ENCODE results near the gene VWCE. TPM values are rescaled to one million over a fixed set of nuclear protein-coding genes. Genes with fewer than 3 reads are reported as not detected.

The VWCE gene
- total and polyA plus RNA-seq, 8 donors, result 0.16 to 0.90 (median 0.36) TPM

DNA sequence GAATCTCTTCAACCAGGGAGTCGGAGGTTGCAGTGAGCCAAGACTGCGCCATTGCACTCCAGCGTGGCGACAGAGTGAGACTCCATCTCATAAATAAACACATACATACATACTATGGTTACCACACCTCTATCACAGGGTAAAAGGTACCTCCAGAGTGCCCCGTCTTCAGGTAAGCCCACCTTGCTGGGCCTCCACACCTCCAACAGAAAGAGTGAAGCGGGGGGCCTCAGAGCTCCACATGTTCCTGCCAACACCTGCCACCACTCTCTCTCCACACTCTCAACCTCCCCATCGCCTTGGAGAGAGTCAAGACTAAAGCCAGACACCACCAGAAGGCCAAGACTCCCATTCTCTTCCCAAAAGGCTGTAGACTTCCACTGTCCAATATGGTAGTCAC is 10.3 kb upstream of the VWCE start:
- intact Hi-C loops (cut with DNase I), result no loop called here
- Histone ChIP-seq H3K4me1 (no peaks in the 10 kb centered on the region), H3K9me3 (no peaks in the 10 kb centered on the region), H3K27ac (no peak overlapping the region), H3K36me3 (peaks cover 0 to 81% (median 18%) of the 10 kb centered on the region in 3 donors), H3K27me3 (no peaks in the 10 kb centered on the region), H3K4me3 (no peak overlapping the region)
- 95 to 97% methylated on average over 7 of the region's 7 CpGs for WGBS, 2 donors
- DNase-seq (no peak), FAIRE-seq (no peak), ATAC-seq (no peak)
- no peak for TF ChIP-seq CTCF (IDR thresholded peaks at IDR 0.05)

DNA sequence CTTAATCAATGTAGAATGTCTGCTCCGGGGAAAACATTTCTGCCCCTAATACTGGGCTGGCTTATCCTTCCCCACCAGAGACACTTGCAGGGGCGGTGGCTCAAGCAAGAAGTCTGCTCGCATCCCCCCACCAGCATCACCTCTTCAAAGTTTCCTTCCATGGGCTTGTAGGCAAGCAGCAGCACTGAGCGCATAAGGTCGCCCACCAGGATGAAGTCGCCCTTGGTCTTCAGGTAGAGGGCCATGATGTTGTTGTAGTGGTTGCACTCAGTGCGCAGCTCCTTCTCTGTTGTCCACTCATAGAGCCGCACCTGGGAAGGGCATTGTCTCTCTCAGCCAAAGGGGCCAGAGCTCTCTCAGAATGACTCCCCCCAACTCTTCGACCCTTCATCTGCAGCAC is 8.6 kb upstream of the VWCE start:
- Histone ChIP-seq H3K27ac (no peak overlapping the region), H3K36me3 (peaks cover 0 to 68% (median 24%) of the 10 kb centered on the region in 3 donors), H3K9me3 (no peaks in the 10 kb centered on the region), H3K27me3 (no peaks in the 10 kb centered on the region), H3K4me1 (no peaks in the 10 kb centered on the region), H3K4me3 (no peak overlapping the region)
- no peak for ATAC-seq
- TF ChIP-seq CTCF (IDR thresholded peaks at IDR 0.05), result no peak
- FAIRE-seq, result no peak
- 95 to 99% methylated on average over 9 of the region's 9 CpGs for WGBS, 2 donors
- intact Hi-C loops (cut with DNase I), result no loop called here
- no peak for DNase-seq

- WGBS, 2 donors, result 92 to 93% methylated on average over 13 of the region's 13 CpGs
- no peaks in the 10 kb centered on the region for H3K9me3 ChIP-seq
- ATAC-seq (no peak), FAIRE-seq (no peak), DNase-seq (no peak)
- H3K4me1 ChIP-seq, result no peaks in the 10 kb centered on the region
- no peak overlapping the region for H3K4me3 ChIP-seq
- H3K36me3 ChIP-seq, result peaks cover 0 to 56% (median 14%) of the 10 kb centered on the region in 3 donors
- H3K27me3 ChIP-seq, result no peaks in the 10 kb centered on the region
- intact Hi-C loops (cut with DNase I), result no loop called here
- no peak overlapping the region for H3K27ac ChIP-seq
- TF ChIP-seq CTCF (IDR thresholded peaks at IDR 0.05), result no peak
Observed at GRCh38 chr11:61302550-61302949, 7.4 kb upstream of the VWCE start.

GRCh38 chr11:61298663-61299244 is 3.6 kb upstream of the VWCE start:
- WGBS, 2 donors, result 68 to 77% methylated on average over 4 of the region's 4 CpGs
- no peaks in the 10 kb centered on the region for H3K27me3 ChIP-seq
- DNase-seq, result no peak
- intact Hi-C loops (cut with DNase I), result no loop called here
- H3K36me3 ChIP-seq, result peaks cover 0 to 37% (median 11%) of the 10 kb centered on the region in 3 donors
- ATAC-seq, result no peak
- no peak for TF ChIP-seq CTCF (IDR thresholded peaks at IDR 0.05)
- no peak overlapping the region for H3K4me3 ChIP-seq
- no peak for FAIRE-seq
- H3K9me3 ChIP-seq, result no peaks in the 10 kb centered on the region
- peaks cover 4 to 7% (median 5%) of the 10 kb centered on the region in 3 donors for H3K4me1 ChIP-seq
- H3K27ac ChIP-seq, result no peak overlapping the region

- DNase-seq (no peak), ATAC-seq (no peak), FAIRE-seq (no peak)
- Histone ChIP-seq H3K9me3 (no peaks in the 10 kb centered on the region), H3K27me3 (no peaks in the 10 kb centered on the region), H3K4me3 (no peak overlapping the region), H3K4me1 (peaks cover 4 to 7% (median 5%) of the 10 kb centered on the region in 3 donors), H3K36me3 (peaks cover 0 to 27% (median 11%) of the 10 kb centered on the region in 3 donors), H3K27ac (no peak overlapping the region)
- intact Hi-C loops (cut with DNase I), result no loop called here
- WGBS, 2 donors, result 75 to 85% methylated on average over 5 of the region's 5 CpGs
- TF ChIP-seq CTCF (IDR thresholded peaks at IDR 0.05), result no peak
Observed at GRCh38 chr11:61297746-61298145, 2.6 kb upstream of the VWCE start.

Data from pancreas (tissue), 10 donors.